Jurkat, Clone E6-1 (cell line): Measurements from ENCODE around the gene PPP1R14C.
"Not testable (repeated sequence)": the region's sequence is repeated elsewhere in the genome, so short reads cannot be mapped to it uniquely, and the experiment has no call there.

Source experiments
- DNase-seq: peaks from one replicate; pipeline ENCODE4 v3.0.0-alpha.2; 2011; ENCODE audit warnings: low read depth, low spot score
- H3K4me3 ChIP-seq: 2 replicates; pipeline ENCODE4 v1.5.1; 2011; ENCODE audit warnings: mild to moderate bottlenecking, low read length, control low read depth, moderate library complexity

The PPP1R14C gene

GRCh38 chr6:150157081-150157480 lies 14.2 kb downstream of the PPP1R14C start:
- no peak for DNase-seq

GRCh38 chr6:150159757-150160156 lies 16.9 kb downstream of the PPP1R14C start:
- no peak for DNase-seq
- H3K4me3 ChIP-seq: no peak overlapping the region

More at GRCh38 chr6:150157081-150157480, 14.2 kb downstream of the PPP1R14C start:
- no peak overlapping the region for H3K4me3 ChIP-seq

- no peak for DNase-seq
- no peak overlapping the region for H3K4me3 ChIP-seq
Measured at GRCh38 chr6:150163970-150164369, 21.1 kb downstream of the PPP1R14C start.

GRCh38 chr6:150165020-150165702 lies 22.3 kb downstream of the PPP1R14C start:
- H3K4me3 ChIP-seq: no peak overlapping the region
- DNase-seq: no peak

GRCh38 chr6:150167479-150167873 lies 24.6 kb downstream of the PPP1R14C start:
- no peak overlapping the region for H3K4me3 ChIP-seq

GRCh38 chr6:150169181-150169580 lies 26.3 kb downstream of the PPP1R14C start:
- H3K4me3 ChIP-seq: no peak overlapping the region
- no peak for DNase-seq

More at GRCh38 chr6:150167479-150167873, 24.6 kb downstream of the PPP1R14C start:
- DNase-seq: no peak

GRCh38 chr6:150169609-150170008 lies 26.8 kb downstream of the PPP1R14C start:
- no peak overlapping the region for H3K4me3 ChIP-seq
- no peak for DNase-seq

- DNase-seq: no peak
- no peak overlapping the region for H3K4me3 ChIP-seq
Measured at GRCh38 chr6:150172929-150173328, 30.1 kb downstream of the PPP1R14C start.

GRCh38 chr6:150175586-150176151 lies 32.8 kb downstream of the PPP1R14C start:
- no peak for DNase-seq
- no peak overlapping the region for H3K4me3 ChIP-seq

GRCh38 chr6:150176152-150176551 lies 33.3 kb downstream of the PPP1R14C start:
- H3K4me3 ChIP-seq: no peak overlapping the region
- no peak for DNase-seq

- DNase-seq: no peak
- H3K4me3 ChIP-seq: no peak overlapping the region
Measured at GRCh38 chr6:150176659-150177058, 33.8 kb downstream of the PPP1R14C start.

- DNase-seq: no peak
- no peak overlapping the region for H3K4me3 ChIP-seq
Measured at GRCh38 chr6:150177259-150177951, 34.6 kb downstream of the PPP1R14C start.

- H3K4me3 ChIP-seq: no peak overlapping the region
- DNase-seq: no peak
Measured at GRCh38 chr6:150177952-150178520, 35.2 kb downstream of the PPP1R14C start.

- no peak overlapping the region for H3K4me3 ChIP-seq
- no peak for DNase-seq
Measured at GRCh38 chr6:150179030-150179429, 36.2 kb downstream of the PPP1R14C start.

GRCh38 chr6:150179907-150180424 lies 37.1 kb downstream of the PPP1R14C start:
- H3K4me3 ChIP-seq, DNase-seq: not testable (repeated sequence)

GRCh38 chr6:150180517-150180916 lies 37.7 kb downstream of the PPP1R14C start:
- no peak overlapping the region for H3K4me3 ChIP-seq
- DNase-seq: no peak

GRCh38 chr6:150182460-150183078 lies 39.7 kb downstream of the PPP1R14C start:
- H3K4me3 ChIP-seq: no peak overlapping the region
- no peak for DNase-seq

GRCh38 chr6:150183105-150183504 lies 40.3 kb downstream of the PPP1R14C start:
- H3K4me3 ChIP-seq: no peak overlapping the region
- DNase-seq: no peak

- DNase-seq: no peak
- H3K4me3 ChIP-seq: no peak overlapping the region
Measured at GRCh38 chr6:150183966-150184365, 41.1 kb downstream of the PPP1R14C start.
